GM19438 (cell line): ENCODE results near the gene PBLD.

Source experiments
- ATAC-seq: cut with Tn5 transposase; IDR thresholded peaks from one replicate; pipeline ENCODE4 v1.9.1; 2021; ENCODE audit warnings: low read depth; ENCODE audit not compliant: unreplicated experiment

Gene PBLD

DNA sequence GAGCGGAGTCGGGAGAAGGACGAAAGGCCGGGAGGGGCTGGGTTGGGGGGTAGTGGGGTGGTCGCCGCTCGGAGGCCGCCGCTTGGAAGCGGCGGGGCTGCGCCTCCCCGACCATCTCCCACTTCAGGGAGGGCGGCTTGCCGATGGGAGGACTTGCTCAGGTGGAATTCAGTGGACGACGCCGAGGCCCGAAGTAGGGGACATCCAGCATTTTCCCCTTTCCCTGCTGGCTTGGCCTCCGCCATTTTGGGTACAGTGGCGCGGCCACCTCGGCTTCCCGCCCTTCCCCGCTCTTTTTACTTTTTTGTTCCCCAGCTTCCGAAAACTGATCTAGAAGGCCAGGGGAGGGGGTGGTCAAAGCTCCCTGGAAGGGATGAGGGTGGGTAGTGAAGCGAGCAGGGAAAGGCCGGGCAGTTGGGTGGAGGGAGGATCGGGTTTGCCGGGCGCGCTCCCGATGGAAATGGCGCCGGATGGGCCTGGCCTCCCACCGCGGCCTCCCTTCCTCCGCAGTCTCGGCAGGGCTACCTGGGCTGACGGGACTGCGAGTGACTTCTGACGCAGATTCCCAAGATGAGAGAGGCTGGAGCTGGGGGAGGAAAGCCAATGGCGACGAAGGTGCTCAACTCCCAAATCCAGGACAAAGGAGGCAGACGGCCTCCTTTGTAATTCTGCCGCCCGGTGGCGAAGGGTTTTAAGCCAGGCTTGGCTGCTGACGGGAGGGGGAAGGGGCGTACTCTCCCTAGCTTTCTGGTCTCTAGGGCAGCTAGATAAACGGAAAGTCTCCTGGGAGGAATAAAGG lies at the start of gene PBLD:
Gene PBLD (minus strand): TSS at position 670 of the 799 bp plus-strand sequence. CDS start 26,084 bp downstream, outside the sequence.
- ATAC-seq = peak; percentile 29

DNA sequence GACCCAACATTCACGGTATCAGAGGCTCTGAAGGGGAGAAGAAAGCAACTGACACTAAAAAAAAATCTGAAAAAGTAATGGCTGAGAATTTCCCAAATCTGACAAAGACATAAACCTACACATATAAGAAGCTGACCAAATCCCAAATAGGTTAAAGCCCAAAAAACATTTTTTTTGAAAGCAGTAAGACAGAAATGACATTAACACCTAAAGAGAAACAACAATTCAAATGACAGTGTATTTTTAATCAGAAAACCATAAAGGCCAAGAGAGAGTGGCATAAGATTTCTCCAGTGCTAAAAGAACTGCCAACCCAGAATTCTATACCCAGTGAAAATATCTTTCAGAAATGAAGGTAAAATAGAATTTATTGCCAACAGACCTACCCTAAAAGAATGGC lies 38.9 kb upstream of the PBLD start:
- no peak for ATAC-seq

DNA sequence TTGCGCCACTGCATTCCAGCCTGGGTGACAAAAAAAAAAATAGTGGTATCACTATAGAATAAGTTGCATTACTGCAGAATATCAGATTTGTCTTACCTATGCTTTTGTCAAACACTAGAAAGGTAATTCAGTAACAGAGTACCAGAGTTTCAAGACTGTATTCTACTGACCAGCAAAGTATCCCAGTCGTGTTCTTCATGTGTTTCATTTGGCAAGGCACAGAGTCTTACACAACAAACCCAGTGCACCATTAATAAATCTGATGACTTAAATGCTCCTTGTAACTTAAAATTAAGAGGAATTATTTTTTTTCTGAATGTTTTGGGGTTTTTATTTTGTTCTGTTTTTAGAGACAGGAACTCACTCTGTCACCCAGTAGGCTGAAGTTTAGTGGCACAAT lies 34.4 kb upstream of the PBLD start:
- ATAC-seq = no peak

DNA sequence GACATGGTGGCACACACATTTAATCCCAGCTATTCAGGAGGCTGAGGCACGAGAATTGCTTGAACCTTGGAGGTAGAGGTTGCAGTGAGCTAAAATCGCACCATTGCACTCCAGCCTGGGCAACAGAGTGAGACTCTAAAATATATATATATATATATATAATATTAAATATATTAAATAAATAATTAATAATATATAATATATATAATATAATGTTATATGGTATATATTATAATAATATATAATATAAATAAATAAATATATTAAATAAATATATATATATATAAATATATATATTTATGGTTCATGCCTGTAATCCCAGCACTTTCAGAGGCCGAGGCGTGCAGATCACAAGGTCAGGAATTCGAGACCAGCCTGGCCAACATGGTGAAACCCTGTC lies 33.9 kb upstream of the PBLD start:
- ATAC-seq = no peak

GRCh38 chr10:68365611-68366010 lies 32.9 kb upstream of the PBLD start:
- ATAC-seq = no peak

- ATAC-seq = no peak
Observed at GRCh38 chr10:68364101-68364886, 31.6 kb upstream of the PBLD start.

- no peak for ATAC-seq
Observed at GRCh38 chr10:68362590-68362989, 29.9 kb upstream of the PBLD start.

- ATAC-seq = no peak
Observed at GRCh38 chr10:68359189-68359588, 26.5 kb upstream of the PBLD start.

DNA sequence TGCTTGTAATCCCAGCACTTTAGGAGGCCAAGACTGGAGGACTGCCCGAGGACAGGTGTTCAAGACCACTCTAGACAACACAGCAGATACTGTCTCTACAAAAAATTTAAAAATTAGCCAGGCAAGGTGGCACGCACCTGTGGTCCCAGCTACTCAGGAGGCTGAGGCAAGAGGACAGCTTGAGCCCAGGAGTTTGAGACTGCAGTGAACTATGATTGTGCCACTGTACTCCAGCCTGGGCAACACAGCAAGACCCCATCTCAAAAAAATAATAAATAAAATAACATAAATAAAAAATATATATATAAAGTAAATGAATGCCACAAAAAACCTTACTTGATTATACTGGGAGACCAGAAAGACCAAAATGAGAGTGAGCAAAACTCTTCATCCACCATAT lies 20.8 kb upstream of the PBLD start:
- ATAC-seq = no peak

DNA sequence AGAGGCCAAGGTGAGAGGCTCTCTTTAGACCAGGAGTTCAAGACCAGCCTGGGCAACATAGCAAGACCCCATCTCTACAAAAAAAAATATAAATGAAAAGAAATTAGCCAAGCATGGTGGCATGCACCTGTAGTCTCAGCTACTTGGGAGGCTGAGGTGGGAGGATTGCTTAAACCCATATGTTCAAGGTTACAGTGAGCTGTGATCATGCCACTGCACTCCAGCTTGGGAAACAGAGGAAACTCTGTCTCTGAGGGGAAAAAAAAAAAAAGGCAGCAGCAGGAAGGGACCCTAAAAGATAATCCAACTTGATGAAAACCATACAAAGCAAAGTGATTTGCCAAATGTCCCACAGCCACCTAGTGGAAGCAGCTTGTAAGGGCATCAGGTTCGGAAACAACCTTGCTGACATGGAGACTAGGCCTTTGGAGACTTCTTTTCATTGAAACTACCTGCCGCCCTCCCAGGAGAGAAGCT lies 15.6 kb upstream of the PBLD start:
- no peak for ATAC-seq

DNA sequence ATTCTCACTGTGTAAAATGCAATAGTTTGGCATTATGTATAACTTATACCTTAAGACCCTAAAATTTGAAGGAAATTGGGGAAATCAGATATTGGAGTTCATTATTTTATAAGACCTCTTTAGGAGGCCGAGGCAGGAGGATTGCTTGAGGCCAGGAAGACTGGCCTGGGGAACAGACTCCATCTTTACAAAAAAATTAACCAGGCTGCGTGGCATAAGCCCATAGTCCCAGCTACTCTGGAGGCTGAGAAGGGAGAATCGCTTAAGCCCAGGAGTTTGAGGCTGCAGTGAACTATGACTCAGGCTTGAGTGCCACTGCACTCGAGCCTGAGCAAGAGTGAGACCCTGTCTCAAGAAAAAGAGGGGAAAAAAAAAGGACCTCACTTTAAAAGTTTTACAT lies 14.0 kb upstream of the PBLD start:
- ATAC-seq = no peak

DNA sequence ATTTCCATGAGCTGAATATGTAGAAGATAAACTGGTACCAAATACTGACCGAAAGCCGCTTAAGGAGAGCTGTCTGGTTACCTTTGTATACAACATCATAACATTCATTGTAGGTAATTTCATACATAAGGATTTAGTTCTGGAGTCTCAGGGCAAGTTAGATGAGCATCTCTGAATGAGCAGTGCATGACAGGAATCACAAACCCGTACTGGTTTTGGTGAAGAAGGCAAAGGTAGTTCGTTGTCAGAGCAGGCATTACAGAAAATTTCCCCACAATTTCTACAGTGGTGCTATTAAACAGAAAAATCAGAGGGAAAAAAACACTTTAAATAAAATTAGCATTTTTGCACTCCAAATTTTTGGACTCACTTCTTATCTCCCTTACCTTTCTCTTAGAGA lies 12.9 kb upstream of the PBLD start:
- ATAC-seq = no peak

DNA sequence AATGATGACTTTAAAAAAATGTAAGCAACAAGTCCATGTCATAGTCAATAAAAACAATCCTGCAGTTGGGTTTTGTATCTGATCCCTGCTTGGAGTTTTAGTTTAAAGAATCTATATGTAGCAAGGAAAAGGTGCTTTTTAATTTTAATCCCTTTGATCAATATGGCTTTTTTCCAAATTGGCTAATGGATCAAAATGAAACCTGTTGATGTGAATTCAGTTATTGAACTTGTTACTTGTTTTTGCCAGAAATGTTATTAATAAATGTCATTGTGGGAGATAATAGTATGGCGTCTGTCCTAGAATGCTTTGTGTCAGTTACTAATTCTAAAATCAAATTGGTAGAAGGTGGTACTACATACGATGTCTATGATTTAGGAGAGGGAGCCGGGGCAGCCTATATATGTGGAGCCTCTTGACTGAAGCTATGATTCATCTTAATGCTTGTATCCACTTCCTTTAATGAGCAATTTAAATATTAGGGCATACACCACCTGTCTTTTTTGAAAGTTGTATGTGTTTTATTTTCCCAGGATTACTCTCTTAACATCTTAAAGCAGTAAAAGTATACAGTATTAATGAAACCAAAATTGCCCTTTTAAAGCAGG lies 10.3 kb upstream of the PBLD start:
- ATAC-seq = no peak

- no peak for ATAC-seq
Observed at GRCh38 chr10:68340358-68341080, 7.8 kb upstream of the PBLD start.

GRCh38 chr10:68336754-68337351 lies 4.1 kb upstream of the PBLD start:
- no peak for ATAC-seq

GRCh38 chr10:68334672-68335467 lies 2.1 kb upstream of the PBLD start:
- no peak for ATAC-seq

- ATAC-seq = no peak
Observed at GRCh38 chr10:68333440-68334431, 1.0 kb upstream of the PBLD start.

- ATAC-seq = no peak
Observed at GRCh38 chr10:68333058-68333395, 299 bp upstream of the PBLD start.
